Fibroblast of the aortic adventitia (primary cell): ENCODE measurements around the gene FSD1. TPM values are rescaled to one million over a fixed set of nuclear protein-coding genes. Genes with fewer than 3 reads are reported as not detected.
A peak's percentile ranks its signal among the peaks of the same experiment; 100 is the strongest.

Experiments used
- DNase-seq: peaks from one replicate; pipeline ENCODE4 v3.0.0-alpha.2; 2010; ENCODE audit warnings: low read depth
- H3K4me3 ChIP-seq: 2 replicates; pipeline ENCODE4 v1.5.1; 2011; ENCODE audit warnings: low read depth, mild to moderate bottlenecking, control low read depth, low read length, moderate library complexity
- CTCF ChIP-seq: IDR thresholded peaks from 2 replicates; pipeline ENCODE4 v1.5.1; 2011; ENCODE audit warnings: mild to moderate bottlenecking, low read length, control low read depth, inconsistent platforms; ENCODE audit not compliant: insufficient read depth
- total RNA-seq: library from RNA; depleted of rRNA; stranded (reverse); fragments of >200 nt; gene quantifications from 2 replicates; pipeline ENCODE4 v1.2.3, GENCODE V29; 2012; ENCODE audit warnings: low replicate concordance

Gene FSD1
- total RNA-seq, result 6.3 and 7.5 TPM in 2 replicates

- no peak for TF ChIP-seq CTCF
- peak; percentile 42 for DNase-seq
- H3K4me3 ChIP-seq, result peak within 1 kb of the TSS; percentile 57
These were observed at the start of gene FSD1 for GRCh38 chr19:4304538-4305256. FSD1 (plus strand) TSS chr19:4304598; CDS start chr19:4304747, 149 bp downstream.

DNA sequence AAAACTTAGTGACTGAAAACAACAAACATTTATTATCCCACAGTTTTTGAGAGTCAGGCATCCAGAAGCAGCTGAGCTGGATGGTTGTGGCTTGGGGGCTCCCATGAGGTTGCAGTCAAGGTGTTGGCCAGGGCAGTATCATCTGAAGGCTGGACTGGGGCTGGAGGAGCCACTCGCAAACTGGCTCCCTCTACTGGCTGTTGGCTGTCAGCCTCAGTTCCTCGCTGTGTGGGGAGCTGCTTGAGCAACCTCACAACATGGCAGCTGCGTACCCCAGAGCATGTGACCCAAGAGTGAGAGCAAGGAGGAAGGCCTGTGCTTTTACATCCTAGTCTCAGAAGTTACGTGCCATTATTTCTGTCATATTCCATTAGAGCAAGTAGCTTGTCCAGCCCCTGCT, 47.8 kb upstream of the FSD1 start:
- no peak for TF ChIP-seq CTCF
- no peak for DNase-seq
- H3K4me3 ChIP-seq, result no peak overlapping the region

- DNase-seq, result no peak
- no peak for TF ChIP-seq CTCF
- H3K4me3 ChIP-seq, result no peak overlapping the region
These were observed 47.4 kb upstream of the FSD1 start for GRCh38 chr19:4257025-4257424.

- TF ChIP-seq CTCF, result no peak
- DNase-seq, result no peak
- no peak overlapping the region for H3K4me3 ChIP-seq
These were observed 46.2 kb upstream of the FSD1 start for GRCh38 chr19:4258181-4258580.

DNA sequence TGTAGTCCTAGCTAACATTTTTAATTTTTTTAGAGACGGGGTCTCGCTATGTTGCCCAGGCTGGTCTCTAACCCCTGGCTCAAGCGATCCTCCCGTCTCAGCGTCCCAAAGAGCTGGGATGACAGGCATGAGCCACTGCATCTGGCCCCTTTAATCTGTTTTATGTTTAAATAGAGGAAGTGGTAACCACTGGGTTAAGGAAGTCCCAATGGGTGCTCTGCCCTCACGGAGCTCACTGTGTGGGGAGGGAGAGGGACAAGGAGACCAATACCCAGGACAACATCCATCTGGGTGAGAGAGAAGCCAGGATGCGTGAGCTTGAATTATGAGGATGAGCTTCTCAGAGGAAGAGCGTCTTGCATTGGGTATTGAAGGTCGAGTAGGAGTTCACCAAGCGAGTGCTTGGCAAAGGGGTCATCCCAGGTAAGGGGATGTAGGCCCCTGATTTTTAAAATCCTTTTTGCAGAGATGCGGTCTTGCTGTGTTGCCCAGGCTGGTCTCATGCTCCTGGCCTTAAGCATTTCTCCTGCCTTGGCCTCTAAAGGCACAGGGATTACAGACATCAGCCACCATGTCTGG, 43.7 kb upstream of the FSD1 start:
- H3K4me3 ChIP-seq, result no peak overlapping the region
- no peak for TF ChIP-seq CTCF
- no peak for DNase-seq

DNA sequence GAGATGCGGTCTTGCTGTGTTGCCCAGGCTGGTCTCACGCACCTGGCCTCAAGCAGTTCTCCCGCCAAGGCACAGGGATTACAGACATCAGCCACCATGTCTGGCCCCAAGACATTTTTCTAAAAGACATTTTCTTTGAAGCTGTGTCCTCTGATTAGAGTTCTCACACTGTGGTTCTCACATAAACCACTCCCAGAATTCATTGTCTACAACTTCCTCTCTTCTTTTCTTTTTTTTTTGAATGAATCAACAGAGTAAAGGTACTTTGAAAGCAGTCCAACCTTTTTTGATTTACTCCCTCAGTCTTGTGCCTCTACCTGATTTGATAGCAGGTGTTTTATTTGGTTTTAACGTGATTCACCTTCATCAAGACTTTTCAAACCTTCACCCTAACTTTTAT, 39.6 kb upstream of the FSD1 start:
- H3K4me3 ChIP-seq, result no peak overlapping the region
- TF ChIP-seq CTCF, result no peak
- no peak for DNase-seq
